RCC 7860 (cell line): ENCODE results near the gene CFAP210.
"Not testable (repeated sequence)": the region's sequence is repeated elsewhere in the genome, so short reads cannot be mapped to it uniquely, and the experiment has no call there.

Source experiments
- DNase-seq: peaks from one replicate; pipeline ENCODE4 v3.0.0-alpha.2; 2015; ENCODE audit warnings: low spot score
- FAIRE-seq: peaks from 2 replicates; lab custom pipeline; 2012; peaks lifted over from hg19 to GRCh38; lab: Jason Lieb, UNC

The CFAP210 gene

DNA sequence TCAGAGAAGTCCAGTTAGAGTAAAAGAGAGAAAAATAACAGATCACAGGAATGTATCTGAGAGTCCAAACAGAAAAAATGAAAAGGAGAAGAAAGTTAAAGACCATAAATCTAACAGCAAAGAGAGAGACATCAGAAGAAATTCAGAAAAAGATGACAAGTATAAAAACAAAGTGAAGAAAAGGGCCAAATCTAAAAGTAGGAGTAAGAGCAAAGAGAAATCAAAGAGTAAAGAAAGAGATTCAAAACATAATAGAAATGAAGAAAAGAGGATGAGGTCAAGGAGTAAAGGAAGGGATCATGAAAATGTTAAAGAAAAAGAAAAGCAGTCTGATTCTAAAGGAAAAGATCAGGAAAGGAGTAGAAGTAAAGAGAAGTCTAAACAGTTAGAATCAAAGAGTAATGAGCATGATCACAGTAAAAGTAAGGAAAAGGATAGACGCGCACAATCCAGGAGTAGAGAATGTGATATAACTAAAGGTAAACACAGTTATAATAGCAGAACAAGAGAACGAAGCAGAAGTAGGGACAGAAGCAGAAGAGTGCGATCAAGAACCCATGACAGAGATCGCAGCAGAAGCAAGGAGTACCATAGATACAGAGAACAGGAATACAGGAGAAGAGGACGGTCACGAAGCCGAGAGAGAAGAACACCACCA lies 57.6 kb downstream of the CFAP210 start:
- no peak for DNase-seq
- FAIRE-seq, result no peak

DNA sequence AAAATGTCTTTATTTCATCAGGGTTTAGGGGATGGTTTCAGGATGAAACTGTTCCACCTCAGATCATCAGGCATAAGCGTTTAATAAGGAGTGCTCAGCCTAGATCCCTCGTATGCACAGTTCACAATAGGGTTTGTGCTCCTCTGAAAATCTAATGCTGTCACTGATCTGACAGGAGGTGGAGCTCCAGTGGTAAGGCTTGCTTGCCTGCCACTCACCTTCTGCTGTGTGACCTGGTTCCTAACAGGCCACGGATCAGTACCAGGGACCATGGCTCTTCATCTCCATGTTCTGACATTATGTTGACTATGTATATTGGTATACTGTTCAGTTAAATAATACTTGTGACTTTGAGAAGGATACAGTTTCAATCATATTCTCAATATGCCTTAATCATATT lies 68.4 kb downstream of the CFAP210 start:
- no peak for DNase-seq
- no peak for FAIRE-seq

DNA sequence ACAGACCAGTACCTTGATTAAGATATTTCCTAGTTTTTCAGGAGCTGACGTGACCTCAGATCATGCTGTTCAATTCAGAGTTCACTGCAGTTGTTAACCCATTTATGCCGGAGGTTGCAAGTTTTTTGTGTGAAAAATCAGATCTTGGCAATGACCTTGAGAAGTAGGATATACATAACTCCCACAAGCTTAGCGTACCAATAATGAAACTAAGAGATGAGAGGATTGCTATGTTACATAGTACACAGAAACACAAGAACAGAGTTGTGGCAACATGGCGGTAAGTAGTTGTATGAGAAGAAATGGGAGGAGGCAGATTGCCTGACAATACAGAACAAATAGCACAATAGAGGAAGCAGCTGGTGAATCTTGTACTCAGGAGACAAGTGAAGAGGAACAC lies 71.0 kb downstream of the CFAP210 start:
- no peak for FAIRE-seq
- no peak for DNase-seq

DNA sequence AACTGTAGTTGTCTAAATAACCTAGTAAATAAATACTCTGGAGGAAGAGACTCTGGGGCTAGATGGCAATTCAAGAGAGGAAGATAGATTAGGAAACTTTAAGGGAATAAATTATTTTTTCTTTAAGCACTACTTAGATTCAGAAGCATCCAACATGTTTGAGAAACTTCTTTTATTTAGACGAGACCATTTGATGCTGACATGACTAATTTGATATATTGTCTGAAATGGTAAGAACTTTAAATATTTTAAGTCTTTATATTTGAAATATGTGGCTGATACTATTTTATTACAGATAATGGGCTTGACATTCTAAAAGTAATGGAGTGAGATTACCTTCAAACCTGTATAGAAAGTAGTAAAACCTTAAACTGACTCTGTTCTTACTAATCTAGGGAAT lies 73.7 kb downstream of the CFAP210 start:
- DNase-seq (no peak), FAIRE-seq (no peak)

DNA sequence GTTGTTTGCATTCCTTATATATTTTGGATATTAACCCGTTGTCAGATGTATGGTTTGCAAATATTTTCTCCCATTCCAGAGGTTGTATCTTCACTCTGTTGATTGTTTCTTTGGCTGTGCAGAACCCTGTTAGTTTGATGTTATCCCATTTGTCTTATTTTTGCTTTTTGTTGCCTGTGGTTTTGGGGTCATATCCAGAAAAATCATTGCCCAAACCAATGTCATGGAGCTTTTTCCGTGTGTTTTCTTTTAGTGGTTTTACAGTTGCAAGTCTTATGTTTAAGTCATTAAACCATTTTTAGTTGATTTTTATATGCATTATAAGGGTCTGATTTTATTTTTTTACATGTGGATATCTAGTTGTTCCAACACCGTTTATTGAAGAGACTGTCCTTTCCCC lies 74.3 kb downstream of the CFAP210 start:
- FAIRE-seq (no peak), DNase-seq (no peak)

DNA sequence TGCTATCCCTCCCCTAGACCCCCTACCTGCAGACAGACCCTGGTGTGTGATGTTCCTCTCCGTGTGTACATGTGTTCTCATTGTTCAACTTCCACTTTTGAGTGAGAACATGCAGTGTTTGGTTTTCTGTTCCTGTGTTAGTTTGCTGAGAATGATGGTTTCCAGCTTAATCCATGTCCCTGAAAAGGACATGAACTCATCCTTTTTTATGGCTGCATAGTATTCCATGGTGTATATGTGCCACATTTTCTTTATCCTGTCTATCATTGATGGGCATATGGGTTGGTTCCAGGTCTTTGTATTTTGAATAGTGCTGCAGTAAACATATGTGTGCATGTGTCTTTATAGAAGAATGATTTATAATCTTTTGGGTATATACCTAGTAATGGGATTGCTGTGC lies 78.2 kb downstream of the CFAP210 start:
- DNase-seq, result not testable (repeated sequence)

DNA sequence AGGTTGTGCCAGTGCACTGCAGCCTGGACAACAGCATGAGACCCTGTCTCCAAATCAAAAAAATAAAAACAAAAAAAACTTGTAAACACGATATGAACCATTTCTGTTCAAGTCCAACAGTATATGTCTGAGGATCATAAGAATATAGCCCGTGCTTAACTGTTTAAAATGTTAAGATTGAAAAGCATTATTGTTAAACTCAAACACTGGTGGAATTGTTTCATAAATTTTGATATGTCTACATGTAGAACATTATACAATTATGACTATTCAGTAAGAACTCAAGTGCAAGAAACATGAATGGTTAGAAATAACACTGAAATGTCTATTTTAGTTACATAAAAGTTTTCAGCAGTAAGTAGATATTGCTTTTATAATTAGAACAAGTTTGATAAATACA lies 80.3 kb downstream of the CFAP210 start:
- FAIRE-seq (no peak), DNase-seq (no peak)

More for the DNA sequence above, 78.2 kb downstream of the CFAP210 start:
- not testable (repeated sequence) for FAIRE-seq

DNA sequence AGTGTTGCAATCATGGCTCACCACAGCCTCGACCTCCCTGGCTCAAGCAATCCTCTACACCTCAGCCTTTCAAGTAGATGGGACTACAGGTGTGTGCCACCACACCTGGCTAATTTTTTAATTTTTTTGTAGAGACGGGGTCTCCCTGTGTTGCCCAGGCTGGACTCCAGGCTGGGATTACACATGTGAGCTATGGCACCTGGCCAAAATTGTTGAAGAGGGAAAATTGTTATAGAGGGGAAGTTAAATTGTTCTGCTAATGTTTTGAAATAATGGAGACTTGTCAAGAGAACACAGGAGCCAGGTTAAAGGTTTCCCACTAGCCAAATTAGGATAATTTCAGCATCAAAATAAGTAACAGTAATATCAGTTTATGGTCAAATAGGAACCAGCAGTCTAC lies 84.9 kb downstream of the CFAP210 start:
- DNase-seq (peak; percentile 1), FAIRE-seq (no peak)

DNA sequence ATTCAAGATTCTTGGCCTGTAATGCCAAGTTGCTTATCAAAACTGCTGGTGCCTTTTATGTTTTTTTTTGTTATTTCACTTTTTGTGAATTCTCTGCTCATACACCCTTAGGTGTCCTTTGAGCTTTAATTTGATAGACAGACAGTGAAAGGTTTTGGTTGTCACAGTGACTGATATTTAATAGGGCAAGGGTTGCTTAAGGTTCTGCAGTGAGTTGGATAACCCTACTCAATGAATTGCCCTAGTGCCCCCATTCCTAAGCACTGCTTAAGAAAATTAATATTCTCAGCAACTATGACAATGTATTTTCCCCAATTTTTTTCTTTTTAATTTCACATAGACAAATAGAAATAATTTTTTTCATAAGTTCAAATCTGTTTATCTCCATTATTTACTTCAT lies 94.6 kb downstream of the CFAP210 start:
- no peak for FAIRE-seq
- no peak for DNase-seq

DNA sequence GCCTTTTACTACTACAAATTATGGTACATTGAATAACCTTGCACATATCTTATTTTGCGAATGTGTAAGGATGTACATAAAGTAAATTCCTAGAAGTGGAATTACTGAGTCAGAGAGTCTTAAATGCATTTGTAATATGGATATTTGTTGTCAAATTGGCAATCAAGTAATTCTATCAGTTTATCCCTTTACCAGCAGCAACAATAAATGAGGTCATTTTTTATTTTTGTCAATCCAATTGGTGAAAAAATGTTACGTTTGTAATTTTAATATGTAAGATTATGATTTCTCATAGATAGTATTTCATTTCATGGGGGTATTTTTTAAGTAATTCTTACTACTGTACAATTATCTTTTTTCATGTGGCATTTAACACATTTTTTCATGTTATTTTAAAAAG lies 95.2 kb downstream of the CFAP210 start:
- DNase-seq, result no peak
- FAIRE-seq, result no peak

DNA sequence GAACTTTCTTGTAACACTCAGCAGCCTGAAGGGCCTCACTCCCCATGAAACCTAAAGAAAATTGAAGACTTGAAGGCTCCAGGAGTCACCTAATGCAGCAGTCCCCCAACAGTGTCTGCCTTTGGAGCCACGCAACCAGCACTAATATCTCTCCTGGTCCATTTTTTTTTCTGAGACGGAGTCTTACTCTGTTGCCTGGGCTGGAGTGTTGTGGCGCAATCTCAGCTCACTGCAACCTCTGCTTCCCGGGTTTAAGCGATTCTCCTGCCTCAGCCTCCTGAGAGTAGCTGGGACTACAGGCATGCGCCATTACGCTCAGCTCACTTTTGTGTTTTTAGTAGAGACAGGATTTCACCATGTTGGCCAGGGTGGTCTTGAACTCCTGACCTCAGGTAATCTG lies 97.7 kb downstream of the CFAP210 start:
- DNase-seq, FAIRE-seq: not testable (repeated sequence)
